ENCODE measurements around the gene HCFC1. TPM values are rescaled to one million over a fixed set of nuclear protein-coding genes. Genes with fewer than 3 reads are reported as not detected.

HCFC1 gene
- total and polyA plus RNA-seq, 7 donors = 7.4 to 57.3 (median 25.8) TPM

GRCh38 chrX:154013614-154014360 is 42.2 kb upstream of the HCFC1 start:
- WGBS, 2 donors = 39 to 43% methylated on average over 20 of the region's 20 CpGs

GRCh38 chrX:154013001-154013421 is 41.4 kb upstream of the HCFC1 start:
- intact Hi-C loops (cut with DNase I) = loop anchor here (2.0 to 5.0 kb wide), 2 partner anchors 38 to 84 kb away; partner anchors contain the start of gene MECP2
- TF ChIP-seq EP300 (IDR thresholded peaks at IDR 0.05) = no peak
- no peak for TF ChIP-seq CTCF (IDR thresholded peaks at IDR 0.05)
- no peak for TF ChIP-seq POLR2AphosphoS5 (IDR thresholded peaks at IDR 0.05)
- TF ChIP-seq POLR2A (IDR thresholded peaks at IDR 0.05) = no peak
- H3K27ac ChIP-seq = peak overlapping the region in 3 of 4 donors; percentile 0 to 44 (median 10)
- H3K4me3 ChIP-seq = no peak overlapping the region
- peaks cover 0 to 16% (median 0%) of the 10 kb centered on the region in 4 donors for H3K36me3 ChIP-seq
- peaks cover 0 to 7% (median 3%) of the 10 kb centered on the region in 4 donors for H3K4me1 ChIP-seq
- 39 to 70% methylated on average over 17 of the region's 17 CpGs for WGBS, 2 donors
- H3K27me3 ChIP-seq = peaks cover 0 to 2% (median 0%) of the 10 kb centered on the region in 3 donors
- DNase-seq = no peak
- no peaks in the 10 kb centered on the region for H3K9me3 ChIP-seq

More at GRCh38 chrX:154013614-154014360, 42.2 kb upstream of the HCFC1 start:
- H3K4me3 ChIP-seq = no peak overlapping the region
- DNase-seq = no peak
- TF ChIP-seq POLR2A (IDR thresholded peaks at IDR 0.05) = no peak
- no peak for TF ChIP-seq EP300 (IDR thresholded peaks at IDR 0.05)
- TF ChIP-seq POLR2AphosphoS5 (IDR thresholded peaks at IDR 0.05) = no peak
- TF ChIP-seq CTCF (IDR thresholded peaks at IDR 0.05) = peak; percentile 60 to 86 (median 76)
- H3K9me3 ChIP-seq = no peaks in the 10 kb centered on the region
- peaks cover 0 to 2% (median 0%) of the 10 kb centered on the region in 3 donors for H3K27me3 ChIP-seq
- intact Hi-C loops (cut with DNase I) = loop anchor here (2.0 to 5.0 kb wide), 2 partner anchors 37 to 84 kb away; partner anchors contain the start of gene MECP2
- H3K27ac ChIP-seq = peak overlapping the region in 1 of 4 donors; percentile 0
- H3K4me1 ChIP-seq = peaks cover 0 to 15% (median 8%) of the 10 kb centered on the region in 4 donors
- peaks cover 0 to 16% (median 0%) of the 10 kb centered on the region in 4 donors for H3K36me3 ChIP-seq

GRCh38 chrX:154012336-154012991 is 40.8 kb upstream of the HCFC1 start:
- H3K4me1 ChIP-seq = peaks cover 0 to 7% (median 3%) of the 10 kb centered on the region in 4 donors
- H3K27ac ChIP-seq = peak overlapping the region; percentile 0 to 44 (median 13)
- H3K9me3 ChIP-seq = no peaks in the 10 kb centered on the region
- TF ChIP-seq EP300 (IDR thresholded peaks at IDR 0.05) (no peak), POLR2A (IDR thresholded peaks at IDR 0.05) (no peak), POLR2AphosphoS5 (IDR thresholded peaks at IDR 0.05) (no peak), CTCF (IDR thresholded peaks at IDR 0.05) (no peak)
- no peak for DNase-seq
- peaks cover 0 to 16% (median 0%) of the 10 kb centered on the region in 4 donors for H3K36me3 ChIP-seq
- H3K27me3 ChIP-seq = peaks cover 0 to 2% (median 0%) of the 10 kb centered on the region in 3 donors
- no peak overlapping the region for H3K4me3 ChIP-seq
- intact Hi-C loops (cut with DNase I) = loop anchor here (2.0 to 5.0 kb wide), 2 partner anchors 38 to 85 kb away; partner anchors contain the start of gene MECP2
- 50 to 78% methylated on average over 17 of the region's 17 CpGs for WGBS, 2 donors

- peaks cover 0 to 7% (median 3%) of the 10 kb centered on the region in 4 donors for H3K4me1 ChIP-seq
- intact Hi-C loops (cut with DNase I) = loop anchor here (2.0 to 5.0 kb wide), 2 partner anchors 39 to 86 kb away; partner anchors contain the start of gene MECP2
- no peak overlapping the region for H3K4me3 ChIP-seq
- TF ChIP-seq POLR2AphosphoS5 (IDR thresholded peaks at IDR 0.05) = no peak
- TF ChIP-seq EP300 (IDR thresholded peaks at IDR 0.05) = no peak
- TF ChIP-seq CTCF (IDR thresholded peaks at IDR 0.05) = no peak
- no peak for TF ChIP-seq POLR2A (IDR thresholded peaks at IDR 0.05)
- peaks cover 0 to 14% (median 0%) of the 10 kb centered on the region in 4 donors for H3K36me3 ChIP-seq
- DNase-seq = no peak
- H3K27ac ChIP-seq = peak overlapping the region in 1 of 4 donors; percentile 16
- 83 to 90% methylated on average over 18 of the region's 18 CpGs for WGBS, 2 donors
- no peaks in the 10 kb centered on the region for H3K9me3 ChIP-seq
- H3K27me3 ChIP-seq = peaks cover 0 to 2% (median 0%) of the 10 kb centered on the region in 3 donors
Measured at GRCh38 chrX:154011376-154012335, 40.0 kb upstream of the HCFC1 start.
